GM19468 (cell line): ENCODE results near the gene TMEM135.

Source experiments
- ATAC-seq: cut with Tn5 transposase; IDR thresholded peaks from one replicate; pipeline ENCODE4 v1.9.1; 2021; ENCODE audit warnings: mild to moderate bottlenecking, moderate library complexity, moderate number of reproducible peaks; ENCODE audit not compliant: unreplicated experiment; ENCODE audit errors: extremely low read depth

Gene TMEM135

DNA sequence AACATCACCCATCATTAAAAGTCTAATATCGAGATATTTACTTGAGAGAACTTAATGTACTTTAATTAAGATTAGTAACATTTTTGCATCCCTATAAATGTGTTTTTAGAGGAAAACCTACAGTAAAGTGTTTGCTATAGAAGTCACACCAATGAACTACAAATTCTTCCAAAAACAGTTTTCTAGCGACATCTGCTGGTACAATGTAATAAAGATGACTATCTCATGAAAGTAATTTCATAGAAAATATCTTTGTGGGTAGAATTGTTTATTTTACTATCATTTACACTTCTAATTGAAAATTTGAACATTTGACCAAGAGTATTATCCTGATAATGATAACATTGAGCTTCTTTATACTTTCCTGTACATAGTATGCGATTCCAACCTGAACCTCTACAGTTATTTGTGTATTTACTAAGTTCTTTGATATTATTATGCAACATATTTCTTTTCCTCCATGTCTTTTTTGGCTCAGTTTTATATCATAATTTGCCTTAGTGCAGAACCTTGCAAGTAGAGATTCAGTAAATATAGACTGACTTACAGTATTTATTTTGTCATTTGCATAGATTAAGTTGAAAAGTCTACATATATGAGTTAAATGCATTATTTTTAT, 252.7 kb downstream of the TMEM135 start:
- no peak for ATAC-seq

DNA sequence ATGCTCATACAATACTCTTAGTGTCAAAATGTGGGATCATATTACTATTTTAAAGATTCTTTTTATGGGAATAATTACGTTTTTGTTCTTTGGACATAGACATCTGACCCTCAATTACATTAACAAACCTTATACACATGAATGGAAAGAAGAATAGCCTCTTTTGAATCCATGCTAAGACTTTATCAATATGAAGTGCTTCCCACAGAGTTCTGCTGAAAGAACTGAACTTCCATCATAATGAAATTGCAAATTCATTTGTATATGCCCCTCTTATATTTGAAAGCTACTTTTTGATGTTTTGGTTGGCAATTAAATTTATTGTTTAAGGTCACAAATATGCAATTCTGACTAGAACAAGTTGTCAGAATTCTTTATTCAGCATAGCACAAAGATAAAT, 254.9 kb downstream of the TMEM135 start:
- ATAC-seq, result no peak

DNA sequence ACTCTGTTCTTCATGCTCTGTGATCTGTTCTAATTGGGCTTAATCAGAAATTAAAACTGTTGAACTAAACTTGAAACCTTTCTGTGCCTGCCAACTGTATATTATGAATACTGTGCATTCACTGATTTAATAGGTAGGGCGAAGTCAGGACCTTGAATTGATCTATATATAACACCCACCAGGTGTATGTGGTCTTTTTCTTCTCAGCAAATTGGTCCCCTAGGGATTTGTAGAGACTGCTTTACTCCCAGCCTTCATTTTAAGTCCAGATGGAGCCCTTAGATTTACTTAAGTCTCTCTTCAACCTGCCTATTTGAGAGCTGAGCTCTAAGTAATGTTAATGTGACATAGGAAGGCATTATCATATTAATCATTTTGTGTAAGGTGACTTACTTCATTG, 257.5 kb downstream of the TMEM135 start:
- no peak for ATAC-seq

DNA sequence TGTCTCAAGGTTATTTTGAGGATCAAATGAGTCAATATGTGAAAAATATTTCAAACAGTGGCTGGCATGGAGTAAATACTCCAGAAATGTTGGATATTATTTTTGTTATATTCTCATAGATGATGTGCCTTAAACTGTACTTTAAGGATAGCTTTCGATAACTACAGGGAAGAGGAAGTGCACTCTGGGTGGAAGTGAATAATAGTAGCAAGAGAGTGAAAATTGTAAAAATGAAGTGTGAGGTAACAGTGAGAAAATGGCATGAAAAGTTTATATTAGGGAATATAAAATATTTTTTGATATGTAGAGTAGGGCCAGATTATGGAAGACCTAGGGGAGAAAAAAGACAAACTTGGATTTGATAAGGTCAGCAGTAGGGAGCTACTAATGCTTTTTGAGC, 258.9 kb downstream of the TMEM135 start:
- ATAC-seq, result no peak

DNA sequence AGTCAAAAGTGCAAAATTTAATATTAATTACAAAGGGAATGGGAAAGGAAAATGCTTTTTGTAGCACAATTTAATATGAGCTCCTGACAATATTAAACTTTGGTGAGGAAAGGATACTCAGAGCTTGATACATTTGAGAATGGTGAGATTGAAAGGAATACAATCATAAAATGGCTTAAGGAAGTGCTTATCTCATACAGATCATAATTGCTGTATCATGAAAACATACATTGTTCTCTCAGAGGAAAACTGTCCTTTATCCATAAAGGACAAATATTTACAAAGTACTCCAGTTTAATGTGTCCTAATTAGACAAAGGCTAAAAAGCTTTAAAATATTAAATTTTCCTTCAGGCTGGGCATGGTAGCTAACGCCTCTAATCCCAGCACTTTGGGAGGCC, 260.4 kb downstream of the TMEM135 start:
- ATAC-seq, result no peak

DNA sequence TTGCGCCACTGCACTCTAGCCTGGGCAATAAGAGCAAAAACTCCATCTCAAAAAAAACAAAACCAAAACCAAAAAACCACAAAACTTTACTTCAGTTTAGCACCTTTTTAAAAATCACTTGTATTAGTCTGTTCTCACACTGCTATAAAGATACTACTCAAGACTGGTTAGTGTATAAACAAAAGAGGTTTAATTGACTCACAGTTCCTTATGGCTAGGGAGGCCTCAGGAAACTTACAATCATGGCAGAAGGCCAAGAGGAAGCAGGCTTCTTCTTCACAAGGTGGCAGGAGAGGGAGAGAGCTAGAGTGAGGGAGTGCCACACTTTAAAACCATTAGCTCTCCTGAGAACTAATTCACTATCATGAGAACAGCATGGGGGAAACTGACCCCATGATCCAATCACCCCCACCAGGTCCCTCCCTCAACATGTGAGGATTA, 261.3 kb downstream of the TMEM135 start:
- no peak for ATAC-seq

DNA sequence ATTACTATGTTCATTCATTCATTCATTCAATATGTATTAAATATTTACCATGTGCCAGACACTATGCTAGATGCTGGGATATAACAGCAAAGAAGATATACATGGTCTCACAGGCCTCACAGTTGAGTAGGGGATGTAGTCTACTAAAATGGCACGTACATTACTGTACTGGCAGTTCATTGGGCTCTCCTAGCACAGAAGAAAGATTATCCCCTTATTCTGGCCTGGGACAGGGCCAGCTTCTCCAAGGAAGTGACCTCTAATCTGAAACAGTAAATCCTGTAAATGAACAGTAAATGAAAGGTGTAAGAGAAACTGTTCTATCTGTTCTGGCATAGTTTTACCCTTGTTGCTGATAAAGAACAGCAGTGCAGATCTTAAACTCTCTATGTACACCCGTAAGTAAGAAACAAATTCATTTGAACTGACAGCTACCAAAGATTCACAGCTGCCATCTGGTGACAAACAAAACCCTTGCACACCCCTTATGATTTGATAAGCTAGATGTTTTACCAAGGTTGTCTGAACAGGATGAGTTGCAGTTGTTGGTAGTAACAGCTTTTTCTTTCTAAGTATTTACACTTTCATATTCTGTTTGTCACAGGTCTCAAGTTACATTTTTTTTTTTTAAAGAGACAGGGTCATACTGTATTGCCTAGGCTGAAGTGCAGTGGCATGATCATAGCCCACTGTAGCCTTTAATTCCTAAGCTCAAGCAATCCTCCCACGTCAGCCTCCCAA, 263.1 kb downstream of the TMEM135 start:
- no peak for ATAC-seq

DNA sequence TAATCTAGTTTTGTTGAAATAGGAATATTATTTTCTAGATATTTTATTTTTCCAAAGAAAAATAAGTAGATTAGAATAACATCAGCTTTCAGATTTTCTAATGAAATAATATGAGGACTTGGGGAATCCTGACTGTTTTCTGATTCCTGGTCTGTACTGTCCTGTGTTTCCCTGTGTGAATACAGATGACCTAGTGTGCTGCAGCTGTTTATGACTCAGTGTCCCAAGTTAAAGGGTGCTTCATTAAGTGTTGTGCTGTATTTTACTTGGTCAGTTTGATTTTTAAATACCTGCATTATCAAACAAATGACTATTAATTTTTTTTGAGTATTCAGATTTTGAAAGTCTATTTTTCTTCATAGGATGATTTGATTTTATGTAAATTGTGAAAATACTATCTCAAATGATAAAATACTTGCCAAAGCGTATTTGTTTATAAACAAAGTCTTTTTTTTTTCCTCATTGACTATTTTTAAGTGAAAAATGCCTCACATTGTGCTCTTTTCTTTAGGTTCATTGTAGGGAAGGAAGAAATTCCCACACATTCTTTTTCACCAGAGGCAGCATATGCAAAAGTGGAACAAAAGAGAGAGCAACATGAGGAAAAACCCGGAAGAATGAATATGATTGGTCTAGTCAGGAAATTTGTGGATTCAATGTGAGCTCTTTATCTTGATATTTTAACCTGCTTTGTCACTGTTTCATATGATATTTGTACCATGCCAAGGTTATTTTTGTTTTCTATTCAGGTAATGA, 264.2 kb downstream of the TMEM135 start:
- no peak for ATAC-seq

DNA sequence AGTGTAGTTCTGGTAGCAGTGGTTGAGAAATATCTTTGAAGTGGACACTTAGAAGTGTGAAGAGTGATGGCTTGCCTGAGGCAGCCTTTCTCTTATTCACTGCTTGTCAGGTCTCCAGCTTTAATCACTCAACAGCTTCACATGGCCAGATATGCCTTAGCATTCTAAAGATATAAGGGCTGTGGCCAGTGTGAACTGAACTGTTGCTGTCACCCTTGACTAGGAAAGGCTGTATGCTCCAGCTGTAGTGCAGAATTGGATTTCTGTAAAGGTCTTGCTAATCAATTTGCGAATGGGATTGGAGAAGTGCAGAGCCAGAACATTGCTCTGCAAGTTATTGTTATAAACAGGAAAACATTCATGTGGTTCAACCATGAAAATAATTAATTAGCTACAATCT, 266.7 kb downstream of the TMEM135 start:
- no peak for ATAC-seq

DNA sequence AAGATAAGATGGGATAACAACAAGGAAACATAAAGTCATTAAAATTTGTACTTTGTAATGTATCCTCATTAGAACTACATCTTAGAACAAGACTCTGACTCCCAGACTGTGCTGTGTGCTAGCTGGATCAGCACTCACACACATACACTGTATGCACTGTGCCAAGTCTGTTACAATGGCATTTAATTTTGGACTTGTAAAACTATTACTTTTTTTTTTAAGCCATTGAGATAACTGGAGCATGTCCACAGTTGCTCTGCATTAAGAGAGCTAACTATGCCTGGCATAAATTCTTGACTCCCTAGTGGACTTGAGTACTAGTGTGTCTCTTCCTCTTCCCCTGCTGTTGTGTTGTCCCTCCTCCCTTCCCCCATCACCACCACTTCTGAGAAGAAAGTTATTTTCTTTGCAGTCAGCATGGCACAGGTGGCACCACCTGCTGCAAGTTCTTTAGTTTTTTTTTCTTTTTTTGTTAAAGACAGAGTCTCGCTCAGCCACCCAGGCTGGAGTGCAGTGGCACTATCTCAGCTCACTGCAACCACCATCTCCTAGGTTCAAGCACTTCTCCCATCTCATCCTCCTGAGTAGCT, 268.6 kb downstream of the TMEM135 start:
- no peak for ATAC-seq

DNA sequence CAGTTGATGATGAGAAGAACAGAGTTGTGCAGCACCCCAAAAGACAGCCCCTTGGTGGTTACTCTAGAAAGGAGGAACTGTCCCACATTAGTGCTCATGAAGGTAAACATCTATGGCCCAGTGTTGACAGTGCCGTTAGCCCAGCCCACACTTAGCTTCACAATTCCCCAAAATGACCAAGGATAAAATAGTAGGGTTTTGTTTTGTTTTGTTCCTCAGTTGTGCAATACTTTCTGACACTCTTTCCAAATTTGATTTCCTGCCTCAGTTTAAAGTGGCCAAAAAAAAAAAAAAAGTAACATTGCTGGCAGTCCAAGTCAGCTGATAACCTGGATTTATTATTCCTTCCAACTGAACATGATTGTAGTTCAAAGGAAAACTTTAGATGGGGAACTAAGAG, 269.4 kb downstream of the TMEM135 start:
- no peak for ATAC-seq

DNA sequence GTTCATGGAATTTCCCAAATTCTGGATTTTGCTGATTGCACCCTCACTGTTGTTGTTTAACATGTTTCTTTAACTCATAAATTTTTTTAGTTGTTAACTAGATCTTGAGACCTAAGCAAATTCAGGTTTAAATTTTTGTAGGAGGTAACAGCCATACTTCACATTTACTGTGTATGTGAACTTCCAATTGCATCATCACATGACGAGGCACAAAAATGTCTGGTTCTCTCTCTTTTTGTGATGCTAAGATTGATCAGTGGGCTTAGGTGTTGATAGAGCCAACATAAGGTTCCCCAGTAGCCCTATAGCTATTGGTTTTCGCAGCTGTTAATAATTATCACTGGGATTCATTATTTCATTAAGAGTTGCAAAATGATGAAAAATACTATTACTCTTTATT, 277.5 kb downstream of the TMEM135 start:
- ATAC-seq, result no peak

DNA sequence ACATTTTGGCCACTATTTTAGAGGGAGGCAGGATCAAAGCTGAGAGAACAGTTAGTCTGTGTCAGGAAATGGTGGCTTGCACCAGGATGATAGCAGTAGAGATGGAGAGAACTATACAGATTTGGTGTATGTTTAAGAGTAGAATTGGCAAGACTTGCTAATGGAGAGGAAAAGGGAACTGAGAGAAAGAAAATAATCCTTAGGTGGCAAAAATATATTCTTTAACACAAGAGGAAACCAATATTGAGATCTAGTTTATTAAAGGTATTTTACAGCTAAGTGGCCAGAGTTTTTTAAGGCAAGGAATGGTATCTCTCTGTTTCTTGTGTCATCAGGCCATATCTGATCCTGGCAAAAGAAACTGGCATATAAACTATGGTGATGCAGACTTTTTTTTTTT, 278.8 kb downstream of the TMEM135 start:
- no peak for ATAC-seq

DNA sequence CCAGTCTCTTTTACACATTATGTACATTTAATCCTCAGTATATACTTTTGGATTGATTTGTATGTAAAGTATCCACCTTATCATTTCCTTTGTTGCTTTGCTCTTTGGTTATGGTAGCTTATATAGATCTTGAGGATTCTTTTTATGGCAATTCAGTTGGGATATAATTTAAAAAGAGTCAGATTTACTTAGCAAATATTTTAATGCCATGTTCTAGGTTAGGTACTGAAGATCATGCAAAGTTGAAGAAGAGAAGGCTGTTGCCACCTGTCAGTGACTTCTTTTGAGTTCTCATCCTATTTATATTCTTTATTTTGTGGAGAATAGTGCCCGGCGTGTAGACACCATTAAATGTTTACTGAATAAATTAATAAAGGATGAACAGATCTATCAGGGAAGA, 279.7 kb downstream of the TMEM135 start:
- no peak for ATAC-seq

DNA sequence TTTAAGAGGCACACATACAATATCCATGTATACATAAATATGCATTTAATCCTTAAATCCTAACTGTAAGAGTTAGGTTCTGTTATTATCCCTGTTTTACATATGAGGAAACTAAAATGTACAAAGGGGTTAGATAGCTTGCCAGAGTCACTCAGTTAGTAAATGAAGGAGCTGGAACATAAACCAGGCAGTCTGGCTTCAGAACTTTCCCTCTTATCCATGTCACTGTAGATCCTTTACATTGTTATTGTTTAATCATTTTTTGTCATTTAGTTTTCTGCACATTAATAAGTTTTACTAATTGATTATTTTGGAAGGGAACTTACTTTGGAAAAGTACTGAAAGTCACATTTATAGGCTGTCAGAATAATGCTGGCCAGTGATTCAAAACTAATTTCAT, 282.4 kb downstream of the TMEM135 start:
- ATAC-seq, result no peak

DNA sequence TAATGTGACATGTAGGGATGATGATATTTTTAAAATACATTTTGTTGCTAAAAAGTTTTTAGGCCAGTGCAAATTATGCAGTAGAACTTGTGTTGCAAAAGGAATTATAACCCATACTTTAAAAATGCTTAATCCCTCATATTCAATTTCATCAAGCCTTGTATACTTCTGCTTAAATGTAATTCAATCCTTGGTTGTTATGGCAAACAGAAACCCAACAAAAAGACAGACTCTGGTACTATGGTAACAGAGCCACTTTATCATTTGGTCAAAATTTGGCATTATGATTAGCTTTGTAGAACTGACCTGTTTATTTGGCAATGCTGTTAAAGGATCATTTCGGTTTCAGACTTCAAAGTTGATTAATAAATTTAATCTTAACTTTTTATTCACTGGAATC, 284.8 kb downstream of the TMEM135 start:
- no peak for ATAC-seq

DNA sequence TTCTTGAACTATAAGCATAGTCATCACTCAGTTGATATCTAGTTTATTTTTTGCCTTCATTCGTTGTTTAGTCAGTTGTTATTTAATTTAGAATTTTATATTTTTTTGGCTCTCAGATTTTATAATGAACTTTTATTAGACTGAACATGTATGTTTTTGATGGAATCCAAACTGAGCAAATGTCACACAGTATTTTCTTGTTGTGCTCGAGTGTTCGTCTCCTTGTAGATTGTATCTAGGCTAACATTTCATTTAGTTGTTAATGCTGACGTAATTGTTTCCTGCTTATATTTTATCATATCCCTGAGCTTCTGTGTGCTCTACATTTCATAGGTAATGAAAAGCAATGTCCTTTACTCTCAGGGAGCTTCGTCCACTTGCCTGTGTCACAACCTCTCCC, 286.2 kb downstream of the TMEM135 start:
- ATAC-seq, result no peak

DNA sequence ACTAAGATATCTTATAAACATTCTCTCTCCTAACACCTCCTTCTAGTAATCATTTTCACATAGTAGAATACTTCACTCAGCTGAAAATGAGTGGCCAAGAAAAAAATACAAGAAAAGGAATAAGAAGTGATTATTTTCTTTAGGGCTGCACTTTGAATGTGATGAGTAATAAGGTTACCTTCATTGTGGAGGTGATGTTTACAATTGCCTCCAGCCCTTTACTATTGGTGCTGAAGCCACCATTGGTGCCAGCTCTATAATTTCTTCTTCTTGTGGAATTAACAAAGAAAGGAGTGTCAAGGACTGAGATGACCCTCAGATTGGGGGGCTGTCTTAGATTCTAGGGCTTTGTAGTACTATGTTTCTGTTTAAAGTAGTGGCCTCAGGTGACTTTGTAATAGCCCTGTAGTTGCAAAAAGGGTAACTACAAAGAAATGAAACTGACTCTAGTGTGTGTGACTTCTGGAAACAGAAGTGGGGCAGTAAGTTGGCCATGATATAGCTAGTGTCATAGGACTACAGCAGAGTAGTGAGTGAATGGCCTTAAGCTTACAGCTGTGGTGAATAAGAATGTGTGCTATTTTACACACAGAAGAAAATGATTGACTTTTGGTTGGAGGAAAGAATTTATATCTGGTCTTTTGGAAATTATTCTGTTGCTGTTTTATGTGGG, 287.2 kb downstream of the TMEM135 start:
- no peak for ATAC-seq

DNA sequence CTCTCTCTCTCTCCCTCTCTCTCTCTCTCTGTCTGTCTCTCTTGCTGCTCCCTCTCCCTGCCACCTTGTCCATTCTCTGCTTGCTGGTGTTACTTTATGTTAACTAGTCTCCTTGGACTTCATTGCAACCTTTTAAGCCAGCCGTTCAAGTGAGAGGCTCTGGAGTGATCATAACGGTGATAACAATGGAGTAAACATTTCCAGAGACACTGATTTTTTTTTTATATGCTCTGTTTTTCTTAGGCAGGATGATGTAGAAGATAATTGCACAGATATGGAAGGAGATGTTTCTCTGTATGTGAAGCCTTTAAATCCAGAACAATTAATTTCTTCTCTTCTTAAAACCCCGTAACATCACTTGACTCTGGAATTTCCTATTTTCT, 287.7 kb downstream of the TMEM135 start:
- ATAC-seq, result no peak

DNA sequence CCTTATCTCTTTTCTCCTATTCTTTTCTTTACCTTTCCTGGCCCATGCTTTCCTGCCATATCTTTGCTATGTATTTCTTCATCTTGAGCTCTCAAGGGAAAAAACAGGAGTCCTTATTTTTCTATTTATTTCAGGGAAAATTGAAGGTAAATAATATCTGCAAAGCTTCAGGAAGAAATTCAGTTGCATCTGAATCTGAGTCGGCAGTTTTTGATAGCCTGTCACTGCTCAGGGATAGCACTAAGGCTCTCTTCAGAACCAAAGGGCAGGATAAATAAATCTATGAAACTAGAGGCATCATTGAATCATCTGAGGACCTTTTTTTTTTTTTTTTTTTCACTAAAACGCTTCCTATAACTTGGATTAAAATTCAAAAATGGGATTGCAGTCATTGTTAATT, 288.9 kb downstream of the TMEM135 start:
- no peak for ATAC-seq

DNA sequence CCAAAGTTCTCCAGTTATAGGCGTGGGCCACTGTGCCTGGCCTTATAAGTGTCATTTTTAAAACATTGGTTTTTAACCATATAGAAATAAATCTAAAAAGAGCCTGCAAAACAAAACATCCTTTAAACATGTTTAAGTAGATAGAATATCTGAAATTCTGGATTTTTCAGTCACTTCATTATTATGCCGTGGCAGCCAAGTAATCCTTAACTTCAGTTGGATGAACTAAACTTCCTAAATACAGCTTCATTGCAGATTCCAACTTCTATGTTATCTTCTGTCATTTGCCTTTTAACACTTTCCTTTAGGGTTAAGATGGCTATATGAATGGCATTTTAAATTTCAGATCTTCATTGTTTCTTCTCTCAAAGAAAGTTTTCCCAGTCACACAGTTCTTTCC, 291.4 kb downstream of the TMEM135 start:
- ATAC-seq, result no peak
